ENCODE results near the gene PRSS50. TPM values are rescaled to one million over a fixed set of nuclear protein-coding genes. Genes with fewer than 3 reads are reported as not detected.

Gene PRSS50
- total RNA-seq, 1 donor from 2014 or later, result not detected

DNA sequence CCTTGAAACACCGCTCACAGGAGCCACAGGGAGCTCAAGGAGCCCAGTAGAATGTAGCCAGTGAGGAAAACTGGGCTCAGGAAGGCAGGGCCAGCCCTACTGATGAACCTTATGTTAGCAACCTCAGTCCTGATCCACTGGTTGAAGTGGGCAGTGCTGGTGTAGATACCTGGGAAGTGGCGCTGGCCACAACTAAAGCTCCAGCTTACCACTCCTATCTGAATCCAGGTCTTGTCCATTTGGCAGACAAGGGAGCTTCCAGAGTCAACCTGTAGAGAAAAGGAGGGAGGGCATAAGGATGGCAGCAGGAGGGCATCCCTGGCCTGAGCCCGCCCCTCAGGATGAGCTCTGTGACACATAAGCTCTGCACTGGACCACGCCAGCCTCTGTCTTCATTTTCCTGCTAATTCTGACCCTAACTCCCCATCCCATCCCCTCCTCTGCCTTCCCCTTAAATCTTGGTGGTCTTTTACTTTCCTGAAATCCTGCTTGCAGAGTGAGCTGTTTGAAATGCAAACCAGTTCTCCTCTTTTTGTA, 2.1 kb upstream of the PRSS50 start:
- H3K36me3 Mint-ChIP-seq (ENCODE audit: unreplicated experiment), result no peaks in the 10 kb centered on the region
- no peak overlapping the region for H3K4me3 Mint-ChIP-seq (ENCODE audit: unreplicated experiment)
- H3K27me3 Mint-ChIP-seq (ENCODE audit: unreplicated experiment), result peaks cover 5% of the 10 kb centered on the region
- DNase-seq, result no peak
- H3K9me3 Mint-ChIP-seq (ENCODE audit: unreplicated experiment), result peaks cover 5% of the 10 kb centered on the region
- H3K4me1 Mint-ChIP-seq (ENCODE audit: low read depth, unreplicated experiment), result no peaks in the 10 kb centered on the region
- TF ChIP-seq, protein P1, sequence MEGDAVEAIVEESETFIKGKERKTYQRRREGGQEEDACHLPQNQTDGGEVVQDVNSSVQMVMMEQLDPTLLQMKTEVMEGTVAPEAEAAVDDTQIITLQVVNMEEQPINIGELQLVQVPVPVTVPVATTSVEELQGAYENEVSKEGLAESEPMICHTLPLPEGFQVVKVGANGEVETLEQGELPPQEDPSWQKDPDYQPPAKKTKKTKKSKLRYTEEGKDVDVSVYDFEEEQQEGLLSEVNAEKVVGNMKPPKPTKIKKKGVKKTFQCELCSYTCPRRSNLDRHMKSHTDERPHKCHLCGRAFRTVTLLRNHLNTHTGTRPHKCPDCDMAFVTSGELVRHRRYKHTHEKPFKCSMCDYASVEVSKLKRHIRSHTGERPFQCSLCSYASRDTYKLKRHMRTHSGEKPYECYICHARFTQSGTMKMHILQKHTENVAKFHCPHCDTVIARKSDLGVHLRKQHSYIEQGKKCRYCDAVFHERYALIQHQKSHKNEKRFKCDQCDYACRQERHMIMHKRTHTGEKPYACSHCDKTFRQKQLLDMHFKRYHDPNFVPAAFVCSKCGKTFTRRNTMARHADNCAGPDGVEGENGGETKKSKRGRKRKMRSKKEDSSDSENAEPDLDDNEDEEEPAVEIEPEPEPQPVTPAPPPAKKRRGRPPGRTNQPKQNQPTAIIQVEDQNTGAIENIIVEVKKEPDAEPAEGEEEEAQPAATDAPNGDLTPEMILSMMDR (IDR thresholded peaks at IDR 0.05; ENCODE audit: partially characterized antibody, unreplicated experiment), result no peak
- H3K27ac Mint-ChIP-seq (ENCODE audit: unreplicated experiment), result no peak overlapping the region

DNA sequence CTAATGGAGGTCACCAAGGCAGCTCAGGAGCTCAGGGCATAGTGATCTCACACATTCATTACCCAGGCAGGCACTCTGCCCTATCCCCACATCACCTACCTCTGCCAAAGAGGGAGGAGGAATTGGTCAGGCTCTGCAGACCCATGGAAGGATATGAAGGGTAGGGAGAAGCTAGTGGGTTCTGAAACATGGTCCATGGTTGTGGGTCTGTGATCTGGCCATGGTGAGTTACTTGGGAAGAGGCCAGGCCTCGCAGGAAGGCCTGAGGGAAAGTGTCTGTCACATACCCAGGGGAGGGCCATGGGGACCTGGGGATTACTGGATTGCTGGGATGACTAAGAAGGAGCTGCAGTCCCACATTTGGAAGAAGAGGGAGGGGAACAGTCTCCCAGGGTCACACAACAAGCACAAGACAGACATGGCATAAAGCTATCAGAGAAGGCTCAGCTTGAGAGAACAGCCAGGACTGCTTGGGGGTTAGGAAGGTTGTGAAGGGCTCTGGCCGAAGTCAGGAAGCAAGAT, 1.4 kb upstream of the PRSS50 start:
- H3K4me1 Mint-ChIP-seq (ENCODE audit: low read depth, unreplicated experiment), result no peaks in the 10 kb centered on the region
- TF ChIP-seq, protein P1 (IDR thresholded peaks at IDR 0.05; ENCODE audit: partially characterized antibody, unreplicated experiment), result no peak
- H3K27ac Mint-ChIP-seq (ENCODE audit: unreplicated experiment), result no peak overlapping the region
- DNase-seq, result no peak
- no peaks in the 10 kb centered on the region for H3K36me3 Mint-ChIP-seq (ENCODE audit: unreplicated experiment)
- H3K4me3 Mint-ChIP-seq (ENCODE audit: unreplicated experiment), result no peak overlapping the region
- H3K27me3 Mint-ChIP-seq (ENCODE audit: unreplicated experiment), result peaks cover 6% of the 10 kb centered on the region
- H3K9me3 Mint-ChIP-seq (ENCODE audit: unreplicated experiment), result peaks cover 5% of the 10 kb centered on the region

DNA sequence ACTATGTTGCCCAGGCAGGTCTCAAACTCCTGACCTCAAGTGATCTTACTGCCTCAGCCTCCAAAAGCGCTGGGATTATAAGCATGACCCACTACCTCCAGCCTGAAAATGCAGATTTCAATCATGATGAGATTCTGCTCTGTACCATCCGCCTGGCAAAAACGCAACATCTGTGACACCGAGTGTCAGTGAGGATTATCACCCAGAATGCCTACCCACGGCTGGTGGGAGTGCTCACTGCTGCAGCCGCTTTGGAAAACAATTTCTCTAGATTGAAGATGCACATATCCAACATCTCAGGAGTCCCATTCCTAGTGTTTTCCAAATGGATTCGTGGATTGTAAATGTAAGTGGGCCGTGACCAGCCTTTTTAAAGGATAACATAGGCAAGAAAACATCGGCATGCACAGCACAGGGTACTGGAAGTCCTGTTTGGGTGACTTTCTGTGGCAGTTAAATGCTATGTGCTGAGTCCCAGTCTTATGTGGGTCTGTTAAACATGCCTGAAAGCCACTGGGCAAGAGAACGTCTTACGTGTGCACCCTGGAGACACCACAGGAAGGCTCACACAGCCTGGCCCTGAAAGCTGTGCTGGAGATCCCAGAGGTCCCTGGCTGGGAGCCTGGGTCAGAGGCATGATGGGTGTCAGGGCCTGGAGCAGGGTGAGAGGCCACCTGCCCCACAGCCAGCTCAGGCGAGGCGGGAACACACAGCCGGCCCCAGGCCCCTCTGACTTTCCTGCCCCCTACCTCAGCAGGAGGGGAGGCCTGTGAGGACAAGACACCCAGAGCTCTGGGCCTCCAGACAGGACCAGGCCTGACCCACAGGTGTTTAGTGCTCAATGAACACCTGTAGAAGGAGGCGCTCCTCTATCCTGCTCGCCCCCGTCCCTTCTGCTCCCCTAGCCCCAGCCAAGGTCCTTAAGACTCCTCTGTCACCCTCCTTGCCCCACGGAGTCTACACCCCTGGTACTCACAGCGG, 918 bp downstream of the PRSS50 start:
- no peak for DNase-seq
- Mint-ChIP-seq H3K36me3 (ENCODE audit: unreplicated experiment) (no peaks in the 10 kb centered on the region), H3K27me3 (ENCODE audit: unreplicated experiment) (peaks cover 6% of the 10 kb centered on the region)

DNA sequence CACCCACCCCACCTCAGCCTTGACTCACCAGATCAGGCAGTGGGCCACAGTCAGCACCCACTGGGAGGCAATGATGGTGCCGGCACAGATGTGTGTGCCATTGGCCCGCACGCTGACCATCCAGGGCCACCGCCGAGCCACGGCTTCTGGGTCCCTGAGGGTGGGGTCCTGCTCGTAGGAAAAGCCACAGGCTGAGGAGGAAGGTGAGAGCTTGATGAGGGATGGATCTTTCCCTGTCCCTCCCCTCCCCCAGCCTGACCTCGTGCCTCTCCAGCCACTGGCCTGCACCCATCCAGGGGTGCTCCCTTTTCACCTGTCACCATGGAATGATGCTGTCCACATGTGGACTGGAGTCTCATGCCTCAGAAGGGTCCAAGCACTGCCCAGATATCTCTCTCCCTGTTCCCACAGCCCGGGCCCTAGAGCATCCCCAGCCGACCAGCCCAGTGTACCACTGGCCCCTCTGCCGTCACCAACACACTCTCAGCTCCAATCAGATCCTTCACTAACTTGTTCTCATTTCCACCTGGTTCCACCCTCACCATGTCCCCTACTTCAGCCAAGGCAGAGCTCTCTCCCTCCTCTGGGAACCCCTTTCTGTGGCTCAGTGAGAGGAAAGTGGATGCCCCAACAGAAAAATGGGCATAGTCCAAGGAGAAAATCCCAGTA, 2.0 kb downstream of the PRSS50 start:
- Mint-ChIP-seq H3K4me1 (ENCODE audit: low read depth, unreplicated experiment) (peaks cover 4% of the 10 kb centered on the region), H3K9me3 (ENCODE audit: unreplicated experiment) (peaks cover 5% of the 10 kb centered on the region), H3K27ac (ENCODE audit: unreplicated experiment) (no peak overlapping the region), H3K27me3 (ENCODE audit: unreplicated experiment) (peaks cover 6% of the 10 kb centered on the region), H3K36me3 (ENCODE audit: unreplicated experiment) (no peaks in the 10 kb centered on the region), H3K4me3 (ENCODE audit: unreplicated experiment) (no peak overlapping the region)
- DNase-seq, result no peak
- TF ChIP-seq, protein P1 (IDR thresholded peaks at IDR 0.05; ENCODE audit: partially characterized antibody, unreplicated experiment), result no peak

More for the DNA sequence above, 918 bp downstream of the PRSS50 start:
- TF ChIP-seq, protein P1 (IDR thresholded peaks at IDR 0.05; ENCODE audit: partially characterized antibody, unreplicated experiment), result no peak
- H3K9me3 Mint-ChIP-seq (ENCODE audit: unreplicated experiment), result peaks cover 5% of the 10 kb centered on the region
- H3K27ac Mint-ChIP-seq (ENCODE audit: unreplicated experiment), result no peak overlapping the region
- H3K4me3 Mint-ChIP-seq (ENCODE audit: unreplicated experiment), result no peak overlapping the region
- no peaks in the 10 kb centered on the region for H3K4me1 Mint-ChIP-seq (ENCODE audit: low read depth, unreplicated experiment)

Data from glutamatergic neuron (in vitro differentiated cells).